ENCODE results near the gene C14orf119.

Gene C14orf119

GRCh38 chr14:23095196-23096108 is at the start of gene C14orf119:
C14orf119 (plus strand) TSS chr14:23095505; CDS start chr14:23097659, 2,154 bp downstream.
- no peak for DNase-seq

- DNase-seq, result no peak
Measured at GRCh38 chr14:23047034-23047634, 48.2 kb upstream of the C14orf119 start.

- DNase-seq, result no peak
Measured at GRCh38 chr14:23047751-23048693, 47.3 kb upstream of the C14orf119 start.

- no peak for DNase-seq
Measured at GRCh38 chr14:23049011-23049410, 46.3 kb upstream of the C14orf119 start.

GRCh38 chr14:23051141-23052057 is 43.9 kb upstream of the C14orf119 start:
- DNase-seq, result no peak

GRCh38 chr14:23052182-23052623 is 43.1 kb upstream of the C14orf119 start:
- no peak for DNase-seq

- no peak for DNase-seq
Measured at GRCh38 chr14:23052671-23053070, 42.6 kb upstream of the C14orf119 start.

- DNase-seq, result no peak
Measured at GRCh38 chr14:23053426-23053825, 41.9 kb upstream of the C14orf119 start.

GRCh38 chr14:23054000-23054811 is 41.1 kb upstream of the C14orf119 start:
- no peak for DNase-seq

GRCh38 chr14:23055147-23055550 is 40.2 kb upstream of the C14orf119 start:
- no peak for DNase-seq

- no peak for DNase-seq
Measured at GRCh38 chr14:23055621-23056144, 39.6 kb upstream of the C14orf119 start.

GRCh38 chr14:23056145-23056955 is 39.0 kb upstream of the C14orf119 start:
- no peak for DNase-seq

GRCh38 chr14:23056956-23057756 is 38.1 kb upstream of the C14orf119 start, which contains the start of gene CDH24:
CDH24 (minus strand) TSS chr14:23057520; CDS start chr14:23055733, 1,787 bp downstream.
- no peak for DNase-seq

GRCh38 chr14:23057757-23058653 is 37.3 kb upstream of the C14orf119 start:
- no peak for DNase-seq

- DNase-seq, result no peak
Measured at GRCh38 chr14:23058654-23059504, 36.4 kb upstream of the C14orf119 start.

- DNase-seq, result no peak
Measured at GRCh38 chr14:23060536-23061260, 34.6 kb upstream of the C14orf119 start.
